H1 (cell line): ENCODE results near the gene VOPP1. TPM values are rescaled to one million over a fixed set of nuclear protein-coding genes. Genes with fewer than 3 reads are reported as not detected.

Experiments
- CBX8 ChIP-seq: fragments of 300-800, 300-1000 bp; sonication (generic); IDR thresholded peaks from 2 replicates; pipeline ENCODE4 v1.7.1; 2016; ENCODE audit warnings: low read depth, low read length, borderline replicate concordance
- FOSL1 ChIP-seq: IDR thresholded peaks from 2 replicates; pipeline ENCODE4 v1.6.1; 2011; ENCODE audit warnings: mild to moderate bottlenecking, low read depth, low read length, moderate library complexity; ENCODE audit not compliant: insufficient read depth
- TCF12 ChIP-seq: IDR thresholded peaks from 2 replicates; pipeline ENCODE4 v1.6.1; 2011; ENCODE audit warnings: low read depth, mild to moderate bottlenecking, low read length
- polyA plus RNA-seq, 7 experiments: library from polyadenylated mRNA; depleted of rRNA in 3 of 7; stranded (reverse) in 5 of 7; unstranded in 2 of 7; fragments of >200 nt in 5 of 7; fragments of 200-250 nt in 2 of 7; gene quantifications; 1 replicate in 5 of 7; 2 replicates in 1 of 7; 4 replicates in 1 of 7; pipeline versions ENCODE4 v1.2.1 to v1.2.3, GENCODE V29; 2011 to 2013; ENCODE audit warnings: missing spikeins in 2 of 7, mixed read lengths in 2 of 7
- total RNA-seq: library from RNA; stranded (reverse); fragmentation: NEBNext Ultra II Directional; extraction: Animal tissue kit (Norgen Biotek cat#: 25700); gene quantifications from 2 replicates; pipeline ENCODE4 v1.2.1, GENCODE V29; 2021
- TF ChIP-seq, protein P1 (sequence below), 3 experiments: IDR thresholded peaks; 1 replicate in 2 of 3; 2 replicates in 1 of 3; pipeline versions ENCODE4 v1.5.1 to v1.6.1; 2011; ENCODE audit warnings: low read length in 3 of 3, mild to moderate bottlenecking in 3 of 3, inconsistent platforms in 2 of 3, low read depth in 1 of 3, moderate library complexity in 1 of 3; ENCODE audit not compliant: insufficient read depth in 1 of 3; ENCODE audit errors: control extremely low read depth in 1 of 3

Gene VOPP1
- total and polyA plus RNA-seq, 2 of the 8 experiments (the other 6 are each of a cell fraction or from before 2014, with no cell fraction given) = 44.7 to 83.0 TPM

DNA sequence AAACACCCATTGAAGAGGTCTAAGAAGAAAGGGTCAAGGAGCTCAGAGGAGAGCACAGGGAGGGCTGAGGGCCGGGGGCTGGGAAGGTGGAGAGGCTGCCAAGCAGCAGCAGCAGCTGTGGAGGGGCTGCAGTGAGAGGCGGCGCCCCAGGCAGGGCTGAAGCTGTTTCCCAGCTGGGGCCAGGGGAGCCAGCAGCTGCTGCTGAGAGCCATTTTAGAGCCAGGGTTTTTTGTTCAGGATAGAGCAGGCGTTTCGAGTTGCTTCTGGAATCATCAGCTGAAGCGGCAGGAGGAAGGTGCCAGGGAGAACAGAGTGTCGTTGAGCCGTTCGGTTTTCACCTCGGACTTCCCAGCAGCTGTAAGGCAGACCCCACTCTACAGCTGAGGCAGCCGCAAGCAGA is 144.5 kb downstream of the VOPP1 start (continued):
- TF ChIP-seq FOSL1 (no peak), CBX8 (no peak), TCF12 (no peak)
- TF ChIP-seq, protein P1, sequence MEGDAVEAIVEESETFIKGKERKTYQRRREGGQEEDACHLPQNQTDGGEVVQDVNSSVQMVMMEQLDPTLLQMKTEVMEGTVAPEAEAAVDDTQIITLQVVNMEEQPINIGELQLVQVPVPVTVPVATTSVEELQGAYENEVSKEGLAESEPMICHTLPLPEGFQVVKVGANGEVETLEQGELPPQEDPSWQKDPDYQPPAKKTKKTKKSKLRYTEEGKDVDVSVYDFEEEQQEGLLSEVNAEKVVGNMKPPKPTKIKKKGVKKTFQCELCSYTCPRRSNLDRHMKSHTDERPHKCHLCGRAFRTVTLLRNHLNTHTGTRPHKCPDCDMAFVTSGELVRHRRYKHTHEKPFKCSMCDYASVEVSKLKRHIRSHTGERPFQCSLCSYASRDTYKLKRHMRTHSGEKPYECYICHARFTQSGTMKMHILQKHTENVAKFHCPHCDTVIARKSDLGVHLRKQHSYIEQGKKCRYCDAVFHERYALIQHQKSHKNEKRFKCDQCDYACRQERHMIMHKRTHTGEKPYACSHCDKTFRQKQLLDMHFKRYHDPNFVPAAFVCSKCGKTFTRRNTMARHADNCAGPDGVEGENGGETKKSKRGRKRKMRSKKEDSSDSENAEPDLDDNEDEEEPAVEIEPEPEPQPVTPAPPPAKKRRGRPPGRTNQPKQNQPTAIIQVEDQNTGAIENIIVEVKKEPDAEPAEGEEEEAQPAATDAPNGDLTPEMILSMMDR (IDR thresholded peaks at IDR 0.05; ENCODE audit: control extremely low read depth in 1 of 3, insufficient read depth in 1 of 3, low read depth in 1 of 3, low read length in 3 of 3) = no peak
- TF ChIP-seq, all 59 proteins: peak for 0
